GM12878 (cell line): ENCODE results near the gene TBL3. TPM values are rescaled to one million over a fixed set of nuclear protein-coding genes. Genes with fewer than 3 reads are reported as not detected.

Source experiments
- ATAC-seq: fragments of 200-7000 bp; cut with Tn5 transposase; 3 replicates; pipeline ENCODE4 v1.9.1; 2020; ENCODE audit warnings: mild to moderate bottlenecking, moderate library complexity
- BruUV-seq: library from RNA; stranded (reverse); fragments of 400-500 nt; replicated peaks from 2 replicates; lab custom pipeline; 2021; lab: Mats Ljungman, UMichigan
- CTCF ChIA-PET: fragments of 300-600 bp; sonication (Branson Sonifier 250); formaldehyde crosslinking; extraction: SDS; loops from one replicate; lab custom pipeline; 2021; ENCODE audit warnings: inconsistent platforms; lab: Yijun Ruan, JAX
- POLR2A ChIA-PET: fragments of 350-600 bp; formaldehyde crosslinking; extraction: SDS; loops from one replicate; lab custom pipeline; 2021; ENCODE audit warnings: inconsistent platforms; lab: Charles Lee
- RAD21 ChIA-PET: fragments of 300-600 bp; sonication (Branson Sonifier 250); formaldehyde crosslinking; loops from one replicate; lab custom pipeline; 2023; ENCODE audit warnings: antibody characterized with exemption; ENCODE audit not compliant: unreplicated experiment; lab: Charles Lee
- SMC1A ChIA-PET: fragments of 300-600 bp; sonication (Branson Sonifier 250); formaldehyde crosslinking; loops from one replicate; lab custom pipeline; 2023; ENCODE audit not compliant: unreplicated experiment, uncharacterized antibody; lab: Charles Lee
- DNase-seq: peaks from one replicate; pipeline ENCODE4 v3.0.0-alpha.2; 2011; ENCODE audit warnings: low read depth, low spot score
- FAIRE-seq: peaks from 3 replicates; lab custom pipeline; 2011; peaks lifted over from hg19 to GRCh38; lab: Jason Lieb, UNC
- H2AFZ ChIP-seq: 2 replicates; pipeline ENCODE4 v1.6.0; 2011; ENCODE audit warnings: low read depth, low read length, control low read depth; ENCODE audit not compliant: control insufficient read depth
- H3K27ac ChIP-seq: 2 replicates; pipeline ENCODE4 v1.5.1; 2011; ENCODE audit warnings: control low read depth; ENCODE audit not compliant: control insufficient read depth, insufficient read depth
- H3K27me3 ChIP-seq, 2 experiments: replicated peaks in 1 of 2; 2 replicates each; pipeline versions ENCODE4 v1.6.0 to v1.6.1; 2011; ENCODE audit warnings: low read length in 1 of 2; ENCODE audit not compliant: control insufficient read depth in 2 of 2, insufficient read depth in 2 of 2
- H3K36me3 ChIP-seq, 2 experiments: 2 replicates each; pipeline ENCODE4 v1.5.1; 2011; ENCODE audit warnings: low read length in 1 of 2; ENCODE audit not compliant: control insufficient read depth in 2 of 2, insufficient read depth in 2 of 2
- H3K4me1 ChIP-seq: 2 replicates; pipeline ENCODE4 v1.6.1; 2011; ENCODE audit warnings: mild to moderate bottlenecking, low read length, moderate library complexity, mixed read lengths; ENCODE audit not compliant: control insufficient read depth, insufficient read depth
- H3K4me2 ChIP-seq: 2 replicates; pipeline ENCODE4 v1.6.0; 2011; ENCODE audit warnings: control low read depth; ENCODE audit not compliant: control insufficient read depth, insufficient read depth
- H3K4me3 ChIP-seq: fragments of 200-600 bp; sonication (generic); 2 replicates; pipeline ENCODE4 v1.5.1; 2016
- H3K79me2 ChIP-seq: 2 replicates; pipeline ENCODE4 v1.6.0; 2011; ENCODE audit warnings: low read length; ENCODE audit not compliant: control insufficient read depth, insufficient read depth
- H3K9ac ChIP-seq: 2 replicates; pipeline ENCODE4 v1.8.0; 2011; ENCODE audit warnings: low read length, control low read depth, mixed read lengths; ENCODE audit not compliant: control insufficient read depth, insufficient read depth
- H3K9me3 ChIP-seq: replicated peaks from 3 replicates; pipeline ENCODE4 v1.5.1; 2011; ENCODE audit warnings: mild to moderate bottlenecking, low read length; ENCODE audit not compliant: control insufficient read depth, insufficient read depth
- H4K20me1 ChIP-seq: 2 replicates; pipeline ENCODE4 v1.6.0; 2011; ENCODE audit not compliant: control insufficient read depth, insufficient read depth
- CREM ChIP-seq: IDR thresholded peaks from 2 replicates; pipeline ENCODE4 v1.6.1; 2014; ENCODE audit warnings: antibody characterized with exemption, low read depth
- DPF2 ChIP-seq: fragments of 450-650 bp; IDR thresholded peaks from 2 replicates; pipeline ENCODE4 v1.6.1; 2017; ENCODE audit warnings: mild to moderate bottlenecking
- GATAD2B ChIP-seq: fragments of 450-650 bp; conservative IDR thresholded peaks from 2 replicates; pipeline ENCODE4 v1.6.1; 2017; ENCODE audit warnings: low read depth, mild to moderate bottlenecking, moderate library complexity
- IKZF2 ChIP-seq, 2 experiments: fragments of 450-650 bp; IDR thresholded peaks; 2 replicates each; pipeline ENCODE4 v1.6.1; 2017; ENCODE audit warnings: mild to moderate bottlenecking in 2 of 2, moderate library complexity in 2 of 2
- NR2F1 ChIP-seq: fragments of 450-650 bp; conservative IDR thresholded peaks from 2 replicates; pipeline ENCODE4 v1.6.1; 2017; ENCODE audit warnings: mild to moderate bottlenecking
- POU2F2 ChIP-seq: IDR thresholded peaks from 3 replicates; pipeline ENCODE4 v1.6.1; 2011; ENCODE audit warnings: low read depth, mild to moderate bottlenecking, low read length, borderline replicate concordance
- YY1 ChIP-seq: IDR thresholded peaks from 2 replicates; pipeline ENCODE4 v1.6.1; 2011; ENCODE audit warnings: low read depth, mild to moderate bottlenecking, low read length
- WGBS: methylation state at CpG from one replicate; pipeline ENCODE4 v1.1.6; 2016; ENCODE audit warnings: low lambda C conversion rate; ENCODE audit not compliant: insufficient replicate concordance, insufficient coverage; ENCODE audit errors: missing lambda C conversion rate; 5-methylcytosine and 5-hydroxymethylcytosine counted together
- in situ Hi-C: fragments of 300-500 bp; cut with MboI; formaldehyde crosslinking; loops from 9 replicates; pipeline ENCODE4 v1.14.3; 2018; ENCODE audit warnings: mixed read lengths
- intact Hi-C: fragments of 100-400 bp; cut with micrococcal nuclease; formaldehyde crosslinking; loops from one replicate; pipeline ENCODE4 v1.14.2; 2022; ENCODE audit not compliant: unreplicated experiment
- polyA plus RNA-seq, 11 experiments: library from polyadenylated mRNA; depleted of rRNA in 4 of 11; unstranded in 6 of 11; stranded (reverse) in 5 of 11; fragments of >200 nt; fragmentation: Nextera tagmentation in 4 of 11; fragmentation: Illumina TruSeq in 1 of 11; extraction: Ambion mirVana in 4 of 11; extraction: Trizol in 1 of 11; gene quantifications; 1 replicate in 1 of 11; 2 replicates in 10 of 11; pipeline versions ENCODE4 v1.2.1 to v1.2.3, GENCODE V29; 2011 to 2016; ENCODE audit warnings: inconsistent platforms in 2 of 11, missing spikeins in 2 of 11, low read depth in 1 of 11
- total RNA-seq, 4 experiments: library from RNA; depleted of rRNA in 3 of 4; stranded (reverse); fragments of >200 nt in 3 of 4; fragmentation: Illumina TruSeq in 1 of 4; extraction: Trizol in 1 of 4; gene quantifications; 2 replicates each; pipeline versions ENCODE4 v1.2.1 to v1.2.3, GENCODE V29; 2013 to 2021

The TBL3 gene
- total and polyA plus RNA-seq, 10 of the 15 experiments (the other 5 are each of a cell fraction or from before 2014, with no cell fraction given), result 1.2 to 101 (median 34.2) TPM

- ChIA-PET RAD21 (interaction anchor here (0.9 kb wide), 1 partner anchor 11 kb away, joined by 4 read pairs; no protein-coding TSS in a partner anchor), POLR2A (interaction anchor here (1.4 to 3.3 kb wide), 5 partner anchors 11 to 148 kb away, joined by 3 to 14 read pairs (median 13); partner anchors contain the start of genes RPS2 and TBL3), SMC1A (no interaction called here), CTCF (interaction anchor here (6.5 kb wide), 1 partner anchor 11 kb away, joined by 54 read pairs; no protein-coding TSS in a partner anchor)
- TF ChIP-seq YY1 (0 out of 2 replicates have a peak, but pooled peaks have one; percentile 4), POU2F2 (no peak), DPF2 (0 out of 2 replicates have a peak, but pooled peaks have one; percentile 4), IKZF2 (IDR thresholded peaks at IDR 0.05) (no peak), CREM (no peak), GATAD2B (peak; percentile 2; the same call in 1 of the 2 replicates), NR2F1 (0 out of 2 replicates have a peak, but pooled peaks have one; percentile 39)
- BruUV-seq, result no TSS peak
- no peaks in the 10 kb centered on the region for H3K27me3 ChIP-seq
- peaks cover 26% of the 10 kb centered on the region for H3K4me1 ChIP-seq
- H4K20me1 ChIP-seq, result no peaks in the 10 kb centered on the region
- 0 out of 2 replicates have a peak overlapping the region, but pooled peaks have one; percentile 0 for H3K4me2 ChIP-seq
- intact Hi-C loops (no loop called here), in situ Hi-C loops (no loop called here)
- FAIRE-seq (no peak), DNase-seq (no peak), ATAC-seq (no peak)
- H3K79me2 ChIP-seq, result no peaks in the 10 kb centered on the region
- no peak overlapping the region for H3K9ac ChIP-seq
- peaks cover 1% of the 10 kb centered on the region; the same call in 1 of the 3 replicates for H3K9me3 ChIP-seq
- no peak overlapping the region for H3K4me3 ChIP-seq
- H3K36me3 ChIP-seq, result peaks cover 1 to 3% of the 10 kb centered on the region in 2 experiments; a peak in 3 of 4 replicates
- H3K27ac ChIP-seq, result no peak overlapping the region
- peak overlapping the region; percentile 53 for H2AFZ ChIP-seq
- 98% methylated on average over 37 of the region's 50 CpGs for WGBS
Observed at GRCh38 chr16:1992704-1993317, 21.0 kb downstream of the TBL3 start.
